HG03432 (cell line): ENCODE measurements around the gene SRRM1.
"Not testable (repeated sequence)": the region's sequence is repeated elsewhere in the genome, so short reads cannot be mapped to it uniquely, and the experiment has no call there.

ENCODE experiments used
- ATAC-seq: cut with Tn5 transposase; IDR thresholded peaks from one replicate; pipeline ENCODE4 v1.9.1; 2021; ENCODE audit warnings: mild to moderate bottlenecking, moderate library complexity; ENCODE audit not compliant: unreplicated experiment

SRRM1 gene

GRCh38 chr1:24643363-24644099, 429 bp downstream of the SRRM1 start:
- peak; percentile 17 for ATAC-seq

DNA sequence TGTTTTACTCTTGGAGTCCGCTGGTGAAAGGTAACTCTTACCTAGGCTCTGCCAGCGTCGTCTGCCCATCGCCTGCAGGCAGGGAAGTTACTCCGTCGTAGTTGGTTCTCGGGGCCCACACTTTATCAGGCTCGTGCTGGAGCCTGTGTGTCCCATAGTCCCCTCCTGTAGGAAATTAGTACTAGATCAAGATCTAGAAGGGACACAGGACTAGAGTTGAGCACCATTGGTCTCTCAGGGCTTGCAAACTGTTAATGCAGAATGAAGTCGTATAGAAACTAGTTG, 940 bp downstream of the SRRM1 start:
- no peak for ATAC-seq

DNA sequence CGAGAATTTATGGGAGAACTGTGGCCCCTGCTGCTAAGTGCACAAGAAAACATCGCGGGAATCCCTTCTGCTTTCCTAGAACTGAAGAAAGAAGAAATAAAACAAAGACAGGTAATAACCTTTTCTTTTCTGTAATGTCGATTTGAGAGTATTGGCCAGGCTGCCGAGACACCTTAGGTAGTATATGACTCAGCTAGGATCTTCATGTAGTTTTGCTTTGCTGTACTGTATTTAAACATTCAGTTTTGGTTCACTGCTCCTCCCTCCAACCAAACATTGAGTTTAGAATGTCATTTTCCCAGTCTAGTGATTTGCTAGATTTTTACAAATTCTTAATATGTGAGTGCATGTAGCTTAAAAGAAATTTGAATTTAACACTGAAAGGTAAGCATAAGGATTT, 5.8 kb downstream of the SRRM1 start:
- ATAC-seq = no peak

DNA sequence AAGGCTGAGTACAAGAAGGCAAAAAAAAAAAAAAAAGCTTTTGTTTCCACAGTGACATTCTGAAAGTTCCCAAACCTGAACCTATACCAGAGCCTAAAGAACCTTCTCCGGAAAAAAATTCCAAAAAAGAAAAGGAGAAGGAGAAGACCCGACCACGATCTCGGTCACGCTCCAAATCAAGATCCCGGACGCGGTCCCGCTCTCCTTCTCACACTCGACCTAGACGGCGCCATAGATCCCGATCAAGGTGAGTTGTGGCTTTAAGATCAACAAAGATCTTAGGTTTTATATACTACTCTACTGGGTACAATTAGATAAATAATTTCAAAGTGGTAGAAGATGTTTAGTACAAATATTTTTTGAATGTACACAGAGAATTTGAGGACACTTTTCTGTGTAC, 9.3 kb downstream of the SRRM1 start:
- ATAC-seq = no peak

GRCh38 chr1:24654010-24654409, 10.9 kb downstream of the SRRM1 start:
- ATAC-seq = no peak

DNA sequence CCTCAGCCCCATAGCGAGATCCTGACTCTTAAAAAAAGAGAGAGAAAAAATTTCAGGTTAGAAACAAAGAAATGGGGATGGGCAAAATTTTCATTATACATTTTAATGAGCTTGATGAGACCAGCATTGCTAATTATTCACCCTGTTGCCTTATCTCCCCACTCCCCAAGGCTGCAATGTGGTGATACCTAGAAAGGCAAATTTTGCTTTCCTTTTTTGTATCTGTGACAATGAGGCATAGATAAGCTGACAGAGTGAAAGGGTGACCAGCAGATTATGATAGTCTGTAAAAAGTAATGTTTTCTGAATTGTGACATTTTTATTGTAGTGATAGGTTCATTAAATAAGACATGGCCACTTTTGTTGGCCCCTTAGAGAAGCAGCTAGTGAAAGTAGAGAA, 12.9 kb downstream of the SRRM1 start:
- no peak for ATAC-seq

DNA sequence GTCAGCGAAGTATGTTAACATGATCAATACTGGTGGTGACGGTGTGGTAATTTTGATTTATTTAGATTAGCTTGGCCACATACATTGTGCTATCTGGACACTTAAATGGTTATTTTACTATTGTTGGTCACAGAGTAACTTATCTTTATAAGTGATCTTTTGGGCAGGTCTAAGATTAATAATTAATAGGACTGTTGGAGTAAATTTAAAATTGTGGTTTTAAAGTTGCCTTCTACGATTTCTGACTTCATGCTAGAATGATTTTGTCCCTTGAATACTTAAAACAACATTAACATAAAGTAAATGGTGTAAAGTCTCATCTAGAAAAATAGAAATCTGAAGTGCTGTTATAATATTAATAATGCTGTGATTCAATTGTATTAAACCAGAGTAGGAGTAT, 14.7 kb downstream of the SRRM1 start:
- no peak for ATAC-seq

GRCh38 chr1:24659166-24659904, 16.2 kb downstream of the SRRM1 start:
- ATAC-seq = no peak

GRCh38 chr1:24659993-24660665, 17.0 kb downstream of the SRRM1 start:
- ATAC-seq = no peak

DNA sequence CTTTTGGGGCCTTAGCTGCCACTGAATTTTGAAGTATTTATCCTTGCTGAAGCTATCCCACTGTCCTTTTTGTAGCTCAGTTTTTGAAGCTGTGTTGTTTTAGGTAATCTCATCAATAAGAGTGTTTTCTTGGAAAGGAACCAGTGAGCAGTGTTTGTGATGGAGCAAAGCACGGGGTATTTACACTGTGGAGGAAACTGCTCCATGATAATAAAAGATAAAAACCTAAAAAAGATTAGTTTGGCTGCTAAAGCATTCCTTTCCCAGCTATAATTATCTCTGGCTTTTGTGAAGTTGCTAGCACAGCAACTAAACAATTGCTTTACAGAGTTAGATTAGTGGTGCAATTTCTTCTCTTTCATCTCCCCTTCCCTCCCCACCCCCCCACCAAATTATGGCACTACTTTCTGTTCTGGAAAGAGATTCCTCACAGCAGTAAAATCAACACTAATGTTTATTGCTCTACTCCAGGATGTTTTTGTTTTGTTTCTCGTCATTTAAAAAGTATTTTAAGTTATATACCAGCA, 21.5 kb downstream of the SRRM1 start:
- no peak for ATAC-seq

GRCh38 chr1:24666794-24667193, 23.7 kb downstream of the SRRM1 start:
- ATAC-seq = no peak

DNA sequence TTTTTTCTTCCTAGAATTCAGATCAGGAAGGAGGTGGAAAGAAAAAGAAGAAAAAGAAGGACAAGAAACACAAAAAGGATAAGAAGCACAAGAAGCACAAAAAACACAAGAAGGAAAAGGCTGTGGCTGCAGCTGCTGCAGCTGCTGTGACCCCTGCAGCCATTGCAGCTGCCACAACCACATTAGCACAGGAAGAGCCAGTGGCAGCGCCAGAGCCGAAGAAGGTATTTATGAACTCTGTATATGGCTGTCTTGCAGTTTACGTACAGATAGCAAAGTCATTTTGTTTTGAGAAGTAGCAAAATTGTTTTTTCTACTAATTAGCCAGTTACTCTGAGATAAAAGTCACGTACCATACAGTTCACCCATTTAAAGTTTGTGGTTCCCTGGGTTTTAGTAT, 28.3 kb downstream of the SRRM1 start:
- ATAC-seq = not testable (repeated sequence)

DNA sequence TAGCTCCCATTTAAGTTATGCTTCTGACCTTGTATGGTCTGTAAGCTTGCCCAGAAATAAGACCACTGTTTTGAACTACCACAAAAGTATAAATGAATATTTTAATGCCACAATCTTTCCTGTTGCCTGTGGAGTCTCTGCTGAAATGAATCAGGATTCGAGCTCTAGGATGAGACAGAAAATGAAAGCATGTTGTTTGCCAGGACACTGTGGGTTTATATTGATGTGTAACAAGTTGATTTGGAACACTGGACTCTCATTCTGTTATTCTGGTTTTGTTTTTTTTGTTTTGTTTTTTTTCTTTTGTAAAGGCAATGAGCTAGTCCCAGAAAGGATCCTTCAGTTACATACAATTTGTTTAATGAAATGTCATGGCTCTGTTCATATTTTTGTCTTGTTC, 29.6 kb downstream of the SRRM1 start:
- ATAC-seq = not testable (repeated sequence)

DNA sequence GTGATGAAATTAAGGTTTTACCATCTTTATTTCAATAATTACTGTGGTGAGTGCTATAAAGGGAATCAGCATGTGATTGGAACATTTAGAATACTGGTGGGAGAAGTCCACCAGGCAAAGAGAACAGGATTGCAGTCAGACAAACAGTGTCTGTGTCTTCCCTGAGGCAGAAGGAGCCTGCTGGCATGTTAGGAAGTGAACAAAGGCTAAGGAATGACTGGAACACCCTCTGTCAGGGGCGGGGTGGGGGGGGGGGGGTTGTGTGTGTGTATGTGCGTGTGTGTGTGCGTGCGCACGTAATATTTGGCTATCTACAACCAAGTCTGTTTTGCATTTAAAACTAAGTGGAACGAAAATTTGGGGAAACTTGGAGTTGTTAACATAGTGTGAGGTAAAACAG, 30.2 kb downstream of the SRRM1 start:
- no peak for ATAC-seq

DNA sequence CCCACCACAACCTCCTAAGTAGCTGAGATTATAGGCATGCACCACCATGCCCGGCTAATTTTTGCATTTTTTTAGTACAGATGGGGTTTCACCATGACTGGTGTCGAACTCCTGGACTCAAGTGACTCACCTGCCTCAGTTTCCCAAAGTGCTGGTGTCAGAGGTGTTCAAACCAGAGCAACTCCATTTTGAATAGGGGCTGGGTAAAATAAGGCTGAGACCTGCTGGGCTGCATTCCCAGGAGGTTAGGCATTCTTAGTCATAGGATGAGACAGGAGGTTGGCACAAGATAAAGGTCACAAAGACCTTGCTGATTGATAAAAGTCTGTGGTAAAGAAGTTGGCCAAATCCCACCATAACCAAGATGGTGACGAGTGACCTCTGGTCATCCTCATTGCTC, 35.3 kb downstream of the SRRM1 start:
- ATAC-seq = not testable (repeated sequence)

DNA sequence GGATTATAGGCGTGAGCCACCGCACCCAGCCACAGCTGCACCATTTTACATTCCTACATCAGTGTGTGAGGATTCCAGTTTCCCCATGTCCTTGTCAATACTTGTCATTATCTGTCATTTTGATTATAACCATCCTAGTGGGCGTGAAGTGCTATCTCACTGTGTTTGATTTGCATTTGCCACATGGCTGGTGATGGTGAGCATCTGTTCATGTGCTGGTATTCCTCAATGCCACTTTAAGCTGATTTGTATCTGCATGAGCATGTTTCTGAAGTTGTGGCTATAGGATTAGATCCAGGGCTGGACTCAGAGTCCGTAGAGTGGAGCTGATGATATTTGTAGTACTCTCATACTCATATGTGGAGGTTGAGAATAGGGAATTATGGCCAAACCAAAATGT, 36.6 kb downstream of the SRRM1 start:
- no peak for ATAC-seq

DNA sequence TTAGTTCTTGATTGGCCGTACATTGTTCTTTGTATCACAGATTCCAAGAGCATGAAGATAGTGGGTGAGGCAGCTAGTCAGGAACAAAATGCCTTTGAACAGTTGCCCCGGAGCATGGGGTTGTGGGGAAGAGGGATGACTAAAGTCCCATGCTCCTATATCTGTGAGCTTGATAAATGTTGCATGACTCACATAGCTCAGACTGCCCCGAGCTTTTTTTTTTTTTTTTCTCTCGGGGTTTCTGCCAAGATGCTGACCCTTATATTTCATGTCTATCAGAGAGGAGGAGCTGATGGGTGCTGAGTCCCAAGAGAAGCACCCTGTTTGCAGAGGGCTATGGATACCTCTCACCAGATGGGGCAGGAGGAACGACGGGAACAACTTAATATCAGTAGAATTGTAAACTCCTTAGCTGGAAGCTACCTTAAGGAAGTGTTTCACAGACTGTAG, 40.6 kb downstream of the SRRM1 start:
- no peak for ATAC-seq

- ATAC-seq = no peak
Measured at GRCh38 chr1:24688033-24688432, 44.9 kb downstream of the SRRM1 start.

GRCh38 chr1:24688621-24689195, 45.6 kb downstream of the SRRM1 start:
- ATAC-seq = no peak

DNA sequence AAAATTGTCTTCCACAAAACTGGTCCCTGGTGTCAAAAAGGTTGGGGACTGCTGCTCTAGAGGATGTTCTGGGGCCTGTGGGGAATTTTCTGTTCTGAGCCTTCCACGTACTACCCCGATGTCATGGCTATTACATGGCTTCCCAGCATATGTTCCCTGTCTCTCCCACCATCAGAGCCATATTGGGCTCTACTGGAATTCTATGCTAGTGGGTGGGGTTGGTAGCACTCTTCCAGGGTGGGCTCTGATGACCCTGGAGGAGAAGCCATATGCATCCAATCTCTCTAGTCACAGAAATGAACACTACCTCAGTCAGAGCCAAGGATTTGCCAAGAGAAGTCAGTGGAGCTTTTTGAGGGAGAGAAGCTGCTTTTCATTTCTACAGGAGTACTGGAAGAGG, 47.9 kb downstream of the SRRM1 start:
- ATAC-seq = no peak

- no peak for ATAC-seq
Measured at GRCh38 chr1:24692351-24692980, 49.4 kb downstream of the SRRM1 start.
